HG03159 (cell line): Measurements from ENCODE around the gene FKBP1B.
"Not testable (repeated sequence)": the region's sequence is repeated elsewhere in the genome, so short reads cannot be mapped to it uniquely, and the experiment has no call there.

Experiments used
- ATAC-seq: cut with Tn5 transposase; IDR thresholded peaks from one replicate; pipeline ENCODE4 v1.9.1; 2021; ENCODE audit warnings: mild to moderate bottlenecking, moderate library complexity; ENCODE audit not compliant: unreplicated experiment

Gene FKBP1B

DNA sequence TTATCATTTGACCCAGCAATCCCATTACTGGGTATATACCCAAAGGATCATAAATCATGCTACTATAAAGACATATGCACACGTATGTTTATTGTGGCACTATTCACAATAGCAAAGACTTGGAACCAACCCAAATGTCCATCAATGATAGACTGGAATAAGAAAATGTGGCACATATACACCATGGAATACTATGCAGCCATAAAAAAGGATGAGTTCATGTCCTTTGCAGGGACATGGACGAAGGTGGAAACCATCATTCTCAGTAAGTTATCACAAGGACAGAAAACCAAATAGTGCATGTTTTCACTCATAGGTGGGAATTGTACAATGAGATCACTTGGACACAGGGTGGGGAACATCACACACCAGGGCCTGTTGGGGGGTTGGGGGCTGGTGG, 51.2 kb downstream of the FKBP1B start:
- ATAC-seq, result not testable (repeated sequence)

DNA sequence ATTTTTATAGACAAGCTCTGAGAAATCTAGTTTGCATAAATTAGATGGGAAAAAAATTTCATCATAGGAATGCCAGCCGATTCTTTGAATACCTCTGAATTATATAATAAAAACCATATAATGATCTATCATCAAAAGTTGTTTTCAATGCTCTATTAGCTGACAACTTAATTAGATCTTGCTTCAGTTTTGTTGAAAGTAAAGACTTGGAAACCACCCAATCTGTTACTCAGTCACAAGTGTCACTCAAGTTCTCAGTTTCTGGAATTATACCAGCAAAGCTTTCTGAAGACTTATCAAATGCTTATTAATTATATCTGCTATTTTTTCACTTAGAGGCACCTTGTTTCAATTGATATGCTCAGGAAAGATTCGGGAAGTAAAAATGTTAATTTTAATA, 52.5 kb downstream of the FKBP1B start:
- ATAC-seq, result no peak

DNA sequence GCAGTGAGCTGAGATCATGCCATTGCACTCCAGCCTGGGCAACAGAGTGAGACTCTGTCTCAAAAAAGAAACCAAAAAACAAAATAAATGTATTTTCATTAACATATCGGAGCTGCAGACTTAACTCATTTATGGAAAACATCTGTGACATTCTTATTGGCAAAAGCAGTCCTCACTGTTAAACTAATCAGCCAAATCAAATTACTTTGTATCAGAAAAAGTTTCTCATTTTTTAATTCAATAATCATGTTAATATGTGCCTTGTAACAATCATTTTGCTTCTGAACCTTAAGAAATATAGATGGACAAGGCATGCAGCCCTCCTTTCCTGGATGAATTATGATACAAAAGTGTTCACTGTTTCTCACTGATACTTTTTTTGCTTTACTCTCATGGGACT, 53.1 kb downstream of the FKBP1B start:
- ATAC-seq, result no peak

DNA sequence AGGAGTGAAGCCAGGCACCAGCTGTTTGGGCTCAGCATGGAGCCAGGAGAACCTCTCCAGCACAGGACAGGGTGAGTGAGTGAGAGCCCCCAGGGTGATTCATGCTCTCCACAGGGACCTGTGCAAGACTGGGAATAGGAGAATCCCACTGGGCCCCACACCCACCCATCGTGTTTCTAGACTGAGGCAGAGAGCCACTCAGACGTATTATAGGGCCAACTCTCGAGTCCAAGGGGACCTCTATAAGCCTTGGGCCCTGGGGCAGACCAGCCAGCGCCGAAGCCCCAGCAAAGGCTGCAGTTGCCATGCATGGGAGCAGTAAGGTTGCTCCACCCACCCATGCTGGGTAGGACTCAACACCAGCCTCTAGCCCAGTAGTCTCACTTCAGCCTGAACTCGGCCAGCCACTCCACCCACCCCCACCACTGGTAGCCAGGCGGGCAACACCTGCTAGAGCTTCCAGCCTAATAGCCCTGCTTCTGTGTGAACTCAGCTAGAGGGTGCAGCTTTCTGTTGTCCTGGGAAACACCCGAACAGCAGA, 54.6 kb downstream of the FKBP1B start:
- ATAC-seq, result no peak

DNA sequence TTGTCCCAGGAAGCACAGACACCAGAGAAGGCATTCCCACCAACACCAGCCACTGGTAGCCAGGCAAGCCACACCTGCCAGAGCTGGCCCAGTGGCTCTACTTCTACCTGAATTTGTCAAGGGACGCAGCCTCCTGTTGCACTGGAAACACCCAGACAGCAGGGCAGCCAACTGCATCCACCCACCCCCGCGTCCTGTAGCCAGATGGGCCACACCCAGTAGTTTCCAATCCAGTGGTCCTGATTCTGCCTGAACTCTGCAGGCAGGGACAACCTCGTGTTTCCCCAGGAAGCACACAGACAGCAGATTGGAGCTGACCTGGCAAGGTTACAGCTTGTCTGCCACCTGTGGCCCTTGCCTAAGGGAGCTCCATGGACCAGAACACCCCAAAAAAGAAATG, 55.4 kb downstream of the FKBP1B start:
- ATAC-seq, result no peak

DNA sequence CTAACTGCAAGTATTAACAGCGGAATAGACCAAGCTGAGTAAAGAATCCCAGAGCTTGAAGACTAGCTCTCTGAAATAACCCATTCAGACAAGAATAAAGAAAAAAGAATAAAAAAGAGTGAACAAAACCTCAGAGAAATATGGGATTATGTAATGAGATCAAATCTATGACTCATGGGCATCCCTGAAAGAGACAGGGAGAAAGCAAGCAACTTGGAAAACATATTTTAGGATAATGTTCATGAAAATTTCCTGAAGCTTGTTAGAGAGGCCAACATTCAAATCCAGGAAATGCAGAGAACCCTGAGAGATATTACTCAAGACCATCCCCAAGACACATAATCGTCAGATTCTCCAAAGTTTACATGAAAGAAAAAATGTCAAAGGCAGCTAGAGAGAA, 56.3 kb downstream of the FKBP1B start:
- ATAC-seq, result no peak

DNA sequence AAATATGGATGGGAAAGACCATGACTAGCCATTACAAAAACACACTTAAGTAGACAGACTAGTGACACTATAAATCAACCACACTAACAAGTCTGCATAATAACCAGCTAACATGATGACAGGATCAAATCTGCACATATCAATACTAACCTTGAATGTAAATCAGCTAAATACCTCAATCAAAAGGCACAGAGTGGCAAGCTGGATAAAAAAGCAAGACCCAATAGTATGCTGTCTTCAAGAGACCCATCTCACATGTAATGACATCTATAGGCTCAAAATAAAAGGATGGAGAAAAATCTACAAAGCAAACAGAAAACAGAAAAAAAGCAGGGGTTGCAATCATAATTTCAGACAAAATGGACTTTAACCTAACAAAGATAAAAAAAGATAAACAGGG, 57.2 kb downstream of the FKBP1B start:
- ATAC-seq, result no peak

DNA sequence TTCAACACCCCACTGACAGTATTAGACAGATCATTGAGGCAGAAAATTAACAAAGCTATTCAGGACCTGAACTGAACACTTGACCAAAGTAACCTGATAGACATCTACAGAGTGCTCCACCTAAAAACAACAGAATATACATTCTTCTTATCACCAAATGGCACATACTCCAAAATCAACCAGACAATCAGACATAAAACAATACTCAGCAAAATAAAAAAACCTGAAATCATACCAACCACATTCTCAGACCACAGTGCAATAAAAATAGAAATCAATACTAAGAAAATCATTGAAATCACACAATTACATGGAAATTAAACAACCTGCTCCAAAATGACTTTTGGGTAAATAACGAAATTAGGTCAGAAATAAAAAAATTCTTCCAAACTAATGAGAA, 57.8 kb downstream of the FKBP1B start:
- no peak for ATAC-seq

DNA sequence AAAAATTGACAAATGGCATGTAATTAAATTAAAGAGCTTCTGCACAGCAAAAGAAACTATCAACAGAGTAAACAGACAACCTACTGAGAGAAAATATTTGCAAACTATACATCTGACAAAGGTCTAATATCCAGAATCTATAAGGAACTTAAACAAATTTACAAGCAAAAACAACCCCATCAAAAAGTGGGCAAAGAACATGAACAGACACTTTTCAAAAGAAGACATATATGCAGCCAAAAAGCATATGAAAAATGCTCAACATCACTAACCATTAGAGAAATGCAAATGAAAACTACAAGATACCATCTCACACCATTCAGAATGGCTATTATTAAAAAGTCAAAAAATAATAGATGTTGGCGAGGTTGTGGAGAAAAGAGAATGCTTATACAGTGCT, 59.9 kb downstream of the FKBP1B start:
- ATAC-seq, result not testable (repeated sequence)

DNA sequence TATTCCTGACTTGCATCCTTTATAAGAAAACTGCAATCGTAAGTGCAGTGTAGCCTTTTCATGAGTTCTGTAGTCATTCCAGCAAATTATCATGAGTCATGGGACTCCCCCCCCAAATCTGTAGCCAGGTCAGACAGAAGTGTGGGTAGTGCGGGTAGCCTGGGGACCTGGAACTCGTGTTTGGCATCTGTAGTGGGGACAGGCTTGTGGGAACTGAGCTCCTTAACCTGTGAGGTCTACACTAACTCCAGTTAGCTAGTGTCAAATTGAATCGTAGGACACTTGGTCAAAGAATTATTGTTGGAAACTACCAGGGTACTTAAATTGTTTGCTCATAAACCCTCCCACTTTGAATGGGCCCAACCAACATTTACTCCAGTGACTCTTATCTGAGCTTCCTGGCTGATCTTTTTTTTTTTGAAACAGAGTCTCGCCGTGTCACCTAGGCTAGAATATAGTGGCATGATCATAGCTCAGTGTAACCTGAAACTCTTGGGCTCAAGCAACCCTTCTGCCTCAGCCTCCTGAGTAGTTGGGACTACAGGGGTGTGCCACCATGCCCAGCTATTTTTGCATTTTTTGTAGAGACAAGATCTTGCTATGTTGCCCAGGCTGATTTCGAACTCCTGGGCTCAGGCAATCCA, 61.2 kb downstream of the FKBP1B start:
- no peak for ATAC-seq

DNA sequence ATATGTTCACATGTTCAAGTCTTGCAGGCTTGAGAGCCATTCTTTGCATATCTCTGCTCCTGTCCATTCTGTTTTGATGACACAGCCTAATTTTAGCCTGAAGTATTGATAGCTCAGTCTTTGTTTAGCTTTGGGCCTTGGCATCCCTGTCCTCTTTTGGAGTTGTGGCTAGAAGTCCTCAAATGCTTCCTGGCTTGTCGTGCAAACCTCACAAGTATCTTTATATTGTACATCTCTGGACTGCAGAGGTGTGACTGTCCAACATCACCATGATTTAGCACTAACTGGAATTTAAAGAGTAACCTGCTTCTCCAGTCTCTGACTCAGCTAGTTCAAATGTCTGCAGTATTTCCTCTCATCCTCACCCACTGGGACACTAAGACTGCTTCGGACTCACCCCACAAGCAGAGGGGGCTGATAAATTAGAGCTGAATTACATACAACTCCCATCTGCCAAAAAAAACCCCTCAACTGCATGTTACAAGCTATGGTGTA, 61.9 kb downstream of the FKBP1B start:
- no peak for ATAC-seq
